ENCODE measurements around the gene KRT26. TPM values are rescaled to one million over a fixed set of nuclear protein-coding genes. Genes with fewer than 3 reads are reported as not detected.

The KRT26 gene
- total and polyA plus RNA-seq, 2 donors (not counting 1 experiment from before 2014, with no cell fraction given) = not detected

- Histone ChIP-seq H3K9ac (ENCODE audit: insufficient read depth, low read length) (no peak overlapping the region), H3K27me3 (ENCODE audit: control insufficient read depth, insufficient read depth, low read length) (peaks cover 4% of the 10 kb centered on the region), H3K79me2 (ENCODE audit: control insufficient read depth, insufficient read depth, low read length) (no peaks in the 10 kb centered on the region), H2AFZ (ENCODE audit: low read length) (no peak overlapping the region), H3K4me1 (ENCODE audit: control insufficient read depth, extremely low read depth, insufficient read depth, low read length) (no peaks in the 10 kb centered on the region), H3K27ac (ENCODE audit: insufficient read depth, low read length) (no peak overlapping the region), H3K4me2 (ENCODE audit: extremely low read depth, insufficient read depth, low read length) (no peak overlapping the region), H3K36me3 (ENCODE audit: control insufficient read depth, insufficient read depth, low read length) (no peaks in the 10 kb centered on the region), H3K9me3 (ENCODE audit: control insufficient read depth, insufficient read depth, low read depth, low read length) (no peaks in the 10 kb centered on the region), H4K20me1 (ENCODE audit: control insufficient read depth, extremely low read depth, insufficient read depth, low read length) (no peaks in the 10 kb centered on the region), H3K4me3 (replicated peaks in 1 of 4; ENCODE audit: control extremely low read depth in 1 of 4, insufficient read depth in 1 of 4, low read depth in 3 of 4, low read length in 4 of 4) (no peak overlapping the region)
- TF ChIP-seq EZH2 (IDR thresholded peaks at IDR 0.05; ENCODE audit: low read length, missing control alignments) (no peak), CTCF (conservative IDR thresholded peaks at IDR 0.05 in 1 of 2, IDR thresholded peaks at IDR 0.05 in 1 of 2; ENCODE audit: low read depth in 1 of 2, low read length in 2 of 2) (no peak)
- DNase-seq (ENCODE audit: low read depth in 2 of 2) = no peak
Observed at GRCh38 chr17:40735016-40735415, 37.0 kb downstream of the KRT26 start.

GRCh38 chr17:40734018-40734417 is 38.0 kb downstream of the KRT26 start:
- no peak for TF ChIP-seq CTCF (conservative IDR thresholded peaks at IDR 0.05 in 1 of 2, IDR thresholded peaks at IDR 0.05 in 1 of 2; ENCODE audit: low read depth in 1 of 2, low read length in 2 of 2)
- no peak for TF ChIP-seq EZH2 (IDR thresholded peaks at IDR 0.05; ENCODE audit: low read length, missing control alignments)

GRCh38 chr17:40730970-40731369 is 41.0 kb downstream of the KRT26 start:
- H3K36me3 ChIP-seq (ENCODE audit: control insufficient read depth, insufficient read depth, low read length) = no peaks in the 10 kb centered on the region
- no peaks in the 10 kb centered on the region for H3K27me3 ChIP-seq (ENCODE audit: control insufficient read depth, insufficient read depth, low read length)
- H3K9me3 ChIP-seq (ENCODE audit: control insufficient read depth, insufficient read depth, low read depth, low read length) = no peaks in the 10 kb centered on the region
- H3K4me2 ChIP-seq (ENCODE audit: extremely low read depth, insufficient read depth, low read length) = no peak overlapping the region
- no peak for DNase-seq (ENCODE audit: low read depth in 2 of 2)
- H3K4me1 ChIP-seq (ENCODE audit: control insufficient read depth, extremely low read depth, insufficient read depth, low read length) = no peaks in the 10 kb centered on the region
- no peak for TF ChIP-seq EZH2 (IDR thresholded peaks at IDR 0.05; ENCODE audit: low read length, missing control alignments)
- TF ChIP-seq CTCF (conservative IDR thresholded peaks at IDR 0.05 in 1 of 2, IDR thresholded peaks at IDR 0.05 in 1 of 2; ENCODE audit: low read depth in 1 of 2, low read length in 2 of 2) = no peak
- no peak overlapping the region for H3K27ac ChIP-seq (ENCODE audit: insufficient read depth, low read length)
- H3K4me3 ChIP-seq (replicated peaks in 1 of 4; ENCODE audit: control extremely low read depth in 1 of 4, insufficient read depth in 1 of 4, low read depth in 3 of 4, low read length in 4 of 4) = no peak overlapping the region
- H2AFZ ChIP-seq (ENCODE audit: low read length) = no peak overlapping the region
- no peak overlapping the region for H3K9ac ChIP-seq (ENCODE audit: insufficient read depth, low read length)
- H4K20me1 ChIP-seq (ENCODE audit: control insufficient read depth, extremely low read depth, insufficient read depth, low read length) = no peaks in the 10 kb centered on the region
- no peaks in the 10 kb centered on the region for H3K79me2 ChIP-seq (ENCODE audit: control insufficient read depth, insufficient read depth, low read length)

More at GRCh38 chr17:40734018-40734417, 38.0 kb downstream of the KRT26 start:
- H3K27ac ChIP-seq (ENCODE audit: insufficient read depth, low read length) = no peak overlapping the region
- no peaks in the 10 kb centered on the region for H3K4me1 ChIP-seq (ENCODE audit: control insufficient read depth, extremely low read depth, insufficient read depth, low read length)
- H3K27me3 ChIP-seq (ENCODE audit: control insufficient read depth, insufficient read depth, low read length) = peaks cover 4% of the 10 kb centered on the region
- no peaks in the 10 kb centered on the region for H3K36me3 ChIP-seq (ENCODE audit: control insufficient read depth, insufficient read depth, low read length)
- no peaks in the 10 kb centered on the region for H4K20me1 ChIP-seq (ENCODE audit: control insufficient read depth, extremely low read depth, insufficient read depth, low read length)
- H3K9ac ChIP-seq (ENCODE audit: insufficient read depth, low read length) = no peak overlapping the region
- no peak overlapping the region for H2AFZ ChIP-seq (ENCODE audit: low read length)
- H3K4me3 ChIP-seq (replicated peaks in 1 of 4; ENCODE audit: control extremely low read depth in 1 of 4, insufficient read depth in 1 of 4, low read depth in 3 of 4, low read length in 4 of 4) = no peak overlapping the region
- no peak for DNase-seq (ENCODE audit: low read depth in 2 of 2)
- no peaks in the 10 kb centered on the region for H3K9me3 ChIP-seq (ENCODE audit: control insufficient read depth, insufficient read depth, low read depth, low read length)
- no peaks in the 10 kb centered on the region for H3K79me2 ChIP-seq (ENCODE audit: control insufficient read depth, insufficient read depth, low read length)
- no peak overlapping the region for H3K4me2 ChIP-seq (ENCODE audit: extremely low read depth, insufficient read depth, low read length)

Measured in fibroblast of lung (primary cell).